Chondrocyte (in vitro differentiated cells): ENCODE results near the gene MEPE. TPM values are rescaled to one million over a fixed set of nuclear protein-coding genes. Genes with fewer than 3 reads are reported as not detected.

ENCODE experiments used
- DNase-seq: peaks from one replicate; pipeline ENCODE4 v3.0.0; 2021; ENCODE audit warnings: mixed read lengths, low spot score
- H3K27ac Mint-ChIP-seq: one replicate; pipeline ENCODE4 v1.8.0; 2021; ENCODE audit warnings: mild to moderate bottlenecking, moderate library complexity, mixed read lengths; ENCODE audit not compliant: unreplicated experiment
- H3K27me3 Mint-ChIP-seq: 2 replicates; pipeline ENCODE4 v1.8.0; 2021; ENCODE audit warnings: low read depth, mixed read lengths
- H3K36me3 Mint-ChIP-seq: 2 replicates; pipeline ENCODE4 v1.8.0; 2021; ENCODE audit warnings: low read depth, mixed read lengths
- H3K4me1 Mint-ChIP-seq: 2 replicates; pipeline ENCODE4 v1.8.0; 2021; ENCODE audit warnings: low read depth, mild to moderate bottlenecking, mixed read lengths
- H3K4me3 Mint-ChIP-seq: one replicate; pipeline ENCODE4 v1.8.0; 2021; ENCODE audit warnings: mild to moderate bottlenecking, moderate library complexity, mixed read lengths; ENCODE audit not compliant: unreplicated experiment
- H3K9me3 Mint-ChIP-seq: 2 replicates; pipeline ENCODE4 v1.8.0; 2021; ENCODE audit warnings: low read depth, mixed read lengths
- CTCF ChIP-seq: fragments of 200-600 bp; sonication (generic); IDR thresholded peaks from 2 replicates; pipeline ENCODE4 v1.5.0; 2021; ENCODE audit warnings: antibody characterized with exemption, mild to moderate bottlenecking, moderate library complexity
- total RNA-seq: library from RNA; stranded (reverse); gene quantifications from 3 replicates; pipeline ENCODE4 v1.2.1, GENCODE V29; 2021

Gene MEPE
- total RNA-seq, 1 donor from 2014 or later, result not detected

- no peak for TF ChIP-seq CTCF
- Mint-ChIP-seq H3K4me1 (peaks cover 18% of the 10 kb centered on the region), H3K27me3 (no peaks in the 10 kb centered on the region), H3K27ac (no peak overlapping the region), H3K9me3 (peaks cover 5% of the 10 kb centered on the region), H3K4me3 (no peak overlapping the region), H3K36me3 (no peaks in the 10 kb centered on the region)
- no peak for DNase-seq
Observed at GRCh38 chr4:87862236-87862635, 29.5 kb downstream of the MEPE start.

- no peak overlapping the region for H3K27ac Mint-ChIP-seq
- no peak for DNase-seq
- no peak for TF ChIP-seq CTCF
- no peaks in the 10 kb centered on the region for H3K36me3 Mint-ChIP-seq
- H3K4me1 Mint-ChIP-seq, result peaks cover 18% of the 10 kb centered on the region
- no peak overlapping the region for H3K4me3 Mint-ChIP-seq
- H3K9me3 Mint-ChIP-seq, result peaks cover 5% of the 10 kb centered on the region
- H3K27me3 Mint-ChIP-seq, result no peaks in the 10 kb centered on the region
Observed at GRCh38 chr4:87863486-87863885, 30.7 kb downstream of the MEPE start.

- Mint-ChIP-seq H3K27ac (no peak overlapping the region), H3K36me3 (no peaks in the 10 kb centered on the region), H3K4me3 (no peak overlapping the region), H3K27me3 (no peaks in the 10 kb centered on the region), H3K4me1 (peaks cover 18% of the 10 kb centered on the region), H3K9me3 (peaks cover 5% of the 10 kb centered on the region)
- no peak for DNase-seq
- no peak for TF ChIP-seq CTCF
Observed at GRCh38 chr4:87864321-87864720, 31.6 kb downstream of the MEPE start.

- no peaks in the 10 kb centered on the region for H3K27me3 Mint-ChIP-seq
Observed at GRCh38 chr4:87865288-87865687, 32.5 kb downstream of the MEPE start.

GRCh38 chr4:87865960-87866598 lies 33.3 kb downstream of the MEPE start:
- Mint-ChIP-seq H3K4me1 (peaks cover 23% of the 10 kb centered on the region), H3K27ac (peak overlapping the region; percentile 23), H3K36me3 (no peaks in the 10 kb centered on the region), H3K9me3 (peaks cover 5% of the 10 kb centered on the region), H3K4me3 (no peak overlapping the region), H3K27me3 (no peaks in the 10 kb centered on the region)
- DNase-seq, result no peak
- no peak for TF ChIP-seq CTCF

More at GRCh38 chr4:87865288-87865687, 32.5 kb downstream of the MEPE start:
- Mint-ChIP-seq H3K4me1 (peaks cover 23% of the 10 kb centered on the region), H3K27ac (peak overlapping the region; percentile 52), H3K4me3 (no peak overlapping the region), H3K36me3 (no peaks in the 10 kb centered on the region), H3K9me3 (peaks cover 5% of the 10 kb centered on the region)
- no peak for DNase-seq
- TF ChIP-seq CTCF, result no peak
